Natural killer cell treated with Interleukin-12 subunit alpha and Interleukin-12 subunit beta and Interleukin-15 and Interleukin-18, amount 100 ng/mL, for 72 hours (primary cell): Measurements from ENCODE around the gene NHSL2. TPM values are rescaled to one million over a fixed set of nuclear protein-coding genes. Genes with fewer than 3 reads are reported as not detected.
"Not testable (repeated sequence)": the region's sequence is repeated elsewhere in the genome, so short reads cannot be mapped to it uniquely, and the experiment has no call there.

Experiments used
- ATAC-seq, 2 donors: fragments of 150-1000 bp; cut with Tn5 transposase in 1 of 2; sonication (Bioruptor Pico), chemical (Tn5 transposase) in 1 of 2; 2 replicates each; pipeline ENCODE4 v1.10.0; 2021
- DNase-seq: peaks from one replicate; pipeline ENCODE4 v3.0.0; 2022; ENCODE audit warnings: low spot score
- H3K27ac Mint-ChIP-seq, 2 donors: 1 replicate in 1 of 2; 2 replicates in 1 of 2; pipeline ENCODE4 v1.8.0; 2022; ENCODE audit warnings: mixed read lengths in 2 of 2, mild to moderate bottlenecking in 1 of 2, moderate library complexity in 1 of 2
- H3K27me3 Mint-ChIP-seq, 2 donors: 1 replicate in 1 of 2; 2 replicates in 1 of 2; pipeline ENCODE4 v1.8.0; 2022; ENCODE audit warnings: mixed read lengths in 2 of 2
- H3K36me3 Mint-ChIP-seq: one replicate; pipeline ENCODE4 v1.8.0; 2022; ENCODE audit warnings: mixed read lengths
- H3K4me1 Mint-ChIP-seq, 2 donors: 1 replicate in 1 of 2; 2 replicates in 1 of 2; pipeline ENCODE4 v1.8.0; 2022; ENCODE audit warnings: low read depth in 2 of 2, mixed read lengths in 2 of 2, mild to moderate bottlenecking in 1 of 2
- H3K4me3 Mint-ChIP-seq: one replicate; pipeline ENCODE4 v1.8.0; 2022; ENCODE audit warnings: mixed read lengths
- H3K9me3 Mint-ChIP-seq: 2 replicates; pipeline ENCODE4 v1.8.0; 2022; ENCODE audit warnings: mixed read lengths
- total RNA-seq, 2 donors: library from RNA; stranded (reverse); gene quantifications; one replicate each; pipeline ENCODE4 v1.2.3, GENCODE V29; 2022

Gene NHSL2
- total RNA-seq, 2 donors from 2014 or later: 0.07 to 0.67 TPM

GRCh38 chrX:72052415-72053090 lies 141.9 kb downstream of the NHSL2 start:
- no peak overlapping the region for H3K27ac Mint-ChIP-seq
- ATAC-seq: no peak
- H3K27me3 Mint-ChIP-seq: peaks cover 0 to 36% of the 10 kb centered on the region in 2 donors

GRCh38 chrX:72053508-72053907 lies 142.9 kb downstream of the NHSL2 start:
- ATAC-seq: no peak
- no peak overlapping the region for H3K27ac Mint-ChIP-seq
- H3K4me3 Mint-ChIP-seq: no peak overlapping the region

More at GRCh38 chrX:72052415-72053090, 141.9 kb downstream of the NHSL2 start:
- H3K4me1 Mint-ChIP-seq: peaks cover 5 to 10% of the 10 kb centered on the region in 2 donors
- no peaks in the 10 kb centered on the region for H3K9me3 Mint-ChIP-seq
- no peak overlapping the region for H3K4me3 Mint-ChIP-seq
- no peaks in the 10 kb centered on the region for H3K36me3 Mint-ChIP-seq
- DNase-seq: no peak

GRCh38 chrX:72054779-72055489 lies 144.3 kb downstream of the NHSL2 start:
- H3K27me3 Mint-ChIP-seq: peaks cover 0 to 35% of the 10 kb centered on the region in 2 donors
- no peak for DNase-seq
- H3K9me3 Mint-ChIP-seq: no peaks in the 10 kb centered on the region
- H3K27ac Mint-ChIP-seq: no peak overlapping the region
- H3K36me3 Mint-ChIP-seq: no peaks in the 10 kb centered on the region
- peaks cover 8 to 17% of the 10 kb centered on the region in 2 donors for H3K4me1 Mint-ChIP-seq
- H3K4me3 Mint-ChIP-seq: no peak overlapping the region
- ATAC-seq: no peak

More at GRCh38 chrX:72053508-72053907, 142.9 kb downstream of the NHSL2 start:
- Mint-ChIP-seq H3K4me1 (peaks cover 8 to 13% of the 10 kb centered on the region in 2 donors), H3K9me3 (no peaks in the 10 kb centered on the region), H3K27me3 (peaks cover 0 to 32% of the 10 kb centered on the region in 2 donors), H3K36me3 (no peaks in the 10 kb centered on the region)
- no peak for DNase-seq

GRCh38 chrX:72057331-72057730 lies 146.7 kb downstream of the NHSL2 start:
- Mint-ChIP-seq H3K27ac (peak overlapping the region in 1 of 2 donors; percentile 18), H3K36me3 (no peaks in the 10 kb centered on the region), H3K9me3 (no peaks in the 10 kb centered on the region), H3K4me3 (no peak overlapping the region), H3K4me1 (peaks cover 8 to 17% of the 10 kb centered on the region in 2 donors), H3K27me3 (peaks cover 0 to 36% of the 10 kb centered on the region in 2 donors)
- no peak for ATAC-seq
- DNase-seq: no peak

GRCh38 chrX:72057849-72058248 lies 147.2 kb downstream of the NHSL2 start:
- H3K27me3 Mint-ChIP-seq: peaks cover 0 to 36% of the 10 kb centered on the region in 2 donors
- peaks cover 8 to 17% of the 10 kb centered on the region in 2 donors for H3K4me1 Mint-ChIP-seq
- peak overlapping the region in 1 of 2 donors; percentile 18 for H3K27ac Mint-ChIP-seq

GRCh38 chrX:72058346-72058745 lies 147.7 kb downstream of the NHSL2 start:
- ATAC-seq: not testable (repeated sequence)

More at GRCh38 chrX:72057849-72058248, 147.2 kb downstream of the NHSL2 start:
- no peaks in the 10 kb centered on the region for H3K36me3 Mint-ChIP-seq
- no peaks in the 10 kb centered on the region for H3K9me3 Mint-ChIP-seq
- no peak overlapping the region for H3K4me3 Mint-ChIP-seq
- DNase-seq (no peak), ATAC-seq (no peak)

GRCh38 chrX:72060196-72060920 lies 149.7 kb downstream of the NHSL2 start:
- Mint-ChIP-seq H3K4me1 (peaks cover 8 to 17% of the 10 kb centered on the region in 2 donors), H3K27me3 (peaks cover 0 to 30% of the 10 kb centered on the region in 2 donors), H3K4me3 (no peak overlapping the region), H3K27ac (no peak overlapping the region), H3K9me3 (no peaks in the 10 kb centered on the region), H3K36me3 (no peaks in the 10 kb centered on the region)
- DNase-seq (no peak), ATAC-seq (no peak)

More at GRCh38 chrX:72058346-72058745, 147.7 kb downstream of the NHSL2 start:
- not testable (repeated sequence) for H3K4me3 Mint-ChIP-seq, H3K27ac Mint-ChIP-seq, H3K9me3 Mint-ChIP-seq, DNase-seq, H3K36me3 Mint-ChIP-seq
- H3K4me1 Mint-ChIP-seq: peaks cover 8 to 17% of the 10 kb centered on the region in 2 donors
- H3K27me3 Mint-ChIP-seq: peaks cover 0 to 33% of the 10 kb centered on the region in 2 donors

GRCh38 chrX:72060921-72061490 lies 150.4 kb downstream of the NHSL2 start:
- H3K9me3 Mint-ChIP-seq: no peaks in the 10 kb centered on the region
- no peak for DNase-seq
- no peaks in the 10 kb centered on the region for H3K36me3 Mint-ChIP-seq
- H3K27ac Mint-ChIP-seq: no peak overlapping the region
- peaks cover 5 to 35% of the 10 kb centered on the region in 2 donors for H3K27me3 Mint-ChIP-seq
- H3K4me3 Mint-ChIP-seq: no peak overlapping the region
- H3K4me1 Mint-ChIP-seq: peaks cover 8 to 17% of the 10 kb centered on the region in 2 donors
- ATAC-seq: no peak

GRCh38 chrX:72062916-72063315 lies 152.3 kb downstream of the NHSL2 start:
- no peaks in the 10 kb centered on the region for H3K9me3 Mint-ChIP-seq
- no peak overlapping the region for H3K27ac Mint-ChIP-seq
- peaks cover 7 to 43% of the 10 kb centered on the region in 2 donors for H3K27me3 Mint-ChIP-seq
- no peak for DNase-seq
- H3K36me3 Mint-ChIP-seq: no peaks in the 10 kb centered on the region
- H3K4me1 Mint-ChIP-seq: peaks cover 3 to 9% of the 10 kb centered on the region in 2 donors
- no peak overlapping the region for H3K4me3 Mint-ChIP-seq
- ATAC-seq: peak in 1 of 2 donors; percentile 28

GRCh38 chrX:72069350-72070160 lies 158.9 kb downstream of the NHSL2 start:
- H3K4me3 Mint-ChIP-seq: peak overlapping the region; percentile 43
- H3K27me3 Mint-ChIP-seq: peaks cover 17 to 58% of the 10 kb centered on the region in 2 donors
- no peak for DNase-seq
- peaks cover 6 to 7% of the 10 kb centered on the region in 2 donors for H3K4me1 Mint-ChIP-seq
- H3K27ac Mint-ChIP-seq: no peak overlapping the region
- no peaks in the 10 kb centered on the region for H3K36me3 Mint-ChIP-seq
- no peak for ATAC-seq
- no peaks in the 10 kb centered on the region for H3K9me3 Mint-ChIP-seq

GRCh38 chrX:72071213-72071612 lies 160.6 kb downstream of the NHSL2 start:
- no peak for DNase-seq
- no peak for ATAC-seq
- Mint-ChIP-seq H3K36me3 (no peaks in the 10 kb centered on the region), H3K4me1 (peaks cover 7 to 9% of the 10 kb centered on the region in 2 donors), H3K27me3 (peaks cover 14 to 51% of the 10 kb centered on the region in 2 donors), H3K27ac (no peak overlapping the region), H3K4me3 (no peak overlapping the region), H3K9me3 (no peaks in the 10 kb centered on the region)

- H3K27me3 Mint-ChIP-seq: peaks cover 14 to 45% of the 10 kb centered on the region in 2 donors
- H3K36me3 Mint-ChIP-seq: no peaks in the 10 kb centered on the region
- H3K4me1 Mint-ChIP-seq: peaks cover 7 to 17% of the 10 kb centered on the region in 2 donors
- H3K9me3 Mint-ChIP-seq: no peaks in the 10 kb centered on the region
- no peak for ATAC-seq
- no peak overlapping the region for H3K27ac Mint-ChIP-seq
- H3K4me3 Mint-ChIP-seq: no peak overlapping the region
- no peak for DNase-seq
Measured at GRCh38 chrX:72073633-72074032, 163.0 kb downstream of the NHSL2 start.

GRCh38 chrX:72078411-72078810 lies 167.8 kb downstream of the NHSL2 start:
- Mint-ChIP-seq H3K36me3 (no peaks in the 10 kb centered on the region), H3K4me3 (no peak overlapping the region), H3K9me3 (no peaks in the 10 kb centered on the region), H3K4me1 (peaks cover 0 to 23% of the 10 kb centered on the region in 2 donors), H3K27ac (no peak overlapping the region), H3K27me3 (peaks cover 6 to 42% of the 10 kb centered on the region in 2 donors)
- ATAC-seq (no peak), DNase-seq (no peak)
